ENCODE measurements around the gene ALKBH6. TPM values are rescaled to one million over a fixed set of nuclear protein-coding genes. Genes with fewer than 3 reads are reported as not detected.
A peak's percentile ranks its signal among the peaks of the same experiment; 100 is the strongest.
"Not testable (repeated sequence)": the region's sequence is repeated elsewhere in the genome, so short reads cannot be mapped to it uniquely, and the experiment has no call there.

The ALKBH6 gene
- total and polyA plus RNA-seq, 8 donors: 2.6 to 22.8 (median 6.3) TPM

- no peaks in the 10 kb centered on the region for H3K27me3 ChIP-seq
- ATAC-seq (peak; percentile 53 to 75 (median 70)), FAIRE-seq (no peak), DNase-seq (no peak)
- intact Hi-C loops (cut with DNase I): no loop called here
- WGBS, 2 donors: 36 to 37% methylated on average over 3 of the region's 3 CpGs
- H3K27ac ChIP-seq: peak overlapping the region in 1 of 4 donors; percentile 26
- H3K4me1 ChIP-seq: no peaks in the 10 kb centered on the region
- no peak for TF ChIP-seq CTCF (IDR thresholded peaks at IDR 0.05)
- no peak overlapping the region for H3K4me3 ChIP-seq
- no peaks in the 10 kb centered on the region for H3K9me3 ChIP-seq
- no peaks in the 10 kb centered on the region for H3K36me3 ChIP-seq
Measured at GRCh38 chr19:36041831-36042230, 27.8 kb upstream of the ALKBH6 start.

DNA sequence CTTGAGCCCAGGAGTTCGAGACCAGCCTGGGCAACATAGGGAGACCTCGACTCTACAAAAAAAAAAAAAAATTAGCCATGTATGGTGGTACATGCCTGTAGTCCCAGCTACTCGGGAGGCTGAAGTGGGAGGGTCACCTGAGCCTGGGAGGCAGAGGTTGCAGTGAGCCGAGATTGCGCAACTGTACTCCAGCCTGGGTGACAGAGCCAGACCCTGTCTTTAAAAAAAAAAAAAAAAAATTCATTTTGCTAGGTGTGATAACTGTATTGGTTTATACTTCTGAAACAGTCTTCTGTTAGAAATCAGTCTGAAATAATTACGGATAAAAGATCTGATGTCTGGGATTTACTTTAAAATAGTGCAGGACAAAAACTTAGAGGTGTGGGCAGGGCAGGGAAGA is 27.1 kb upstream of the ALKBH6 start:
- H3K9me3 ChIP-seq; H3K4me3 ChIP-seq; DNase-seq; H3K27ac ChIP-seq; H3K4me1 ChIP-seq; ATAC-seq; FAIRE-seq; H3K36me3 ChIP-seq; H3K27me3 ChIP-seq; intact Hi-C loops (cut with DNase I): not testable (repeated sequence)
- 83 to 86% methylated on average over 6 of the region's 6 CpGs for WGBS, 2 donors

DNA sequence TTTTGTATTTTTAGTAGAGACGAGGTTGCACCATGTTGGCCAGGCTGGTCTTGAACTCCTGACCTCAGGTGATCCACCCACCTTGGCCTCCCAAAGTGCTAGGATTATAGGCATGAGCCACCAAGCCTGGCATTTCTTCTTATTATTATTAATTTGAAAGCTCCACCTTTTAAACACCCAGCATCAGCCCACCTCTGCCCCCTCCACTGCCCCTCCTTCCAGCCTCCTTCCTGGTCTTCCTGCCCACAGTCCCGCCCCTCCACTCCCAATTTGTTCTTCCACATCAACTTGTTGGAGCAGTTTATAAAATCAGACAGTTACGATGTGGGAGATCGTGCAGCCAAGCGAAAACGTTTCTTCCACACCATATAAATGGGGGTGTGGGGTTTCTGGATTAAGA is 26.5 kb upstream of the ALKBH6 start:
- 88 to 91% methylated on average over 6 of the region's 6 CpGs for WGBS, 2 donors
- Histone ChIP-seq H3K36me3 (no peaks in the 10 kb centered on the region), H3K4me3 (no peak overlapping the region), H3K27me3 (no peaks in the 10 kb centered on the region), H3K4me1 (no peaks in the 10 kb centered on the region), H3K9me3 (no peaks in the 10 kb centered on the region), H3K27ac (no peak overlapping the region)
- no peak for FAIRE-seq
- TF ChIP-seq CTCF (IDR thresholded peaks at IDR 0.05): no peak
- ATAC-seq: no peak
- DNase-seq: no peak
- intact Hi-C loops (cut with DNase I): no loop called here

- Histone ChIP-seq H3K9me3 (no peaks in the 10 kb centered on the region), H3K36me3 (no peaks in the 10 kb centered on the region), H3K4me1 (no peaks in the 10 kb centered on the region), H3K4me3 (peak within 1 kb of the TSS in 1 of 4 donors; percentile 25), H3K27ac (no peak within 1 kb of the TSS), H3K27me3 (no peaks in the 10 kb centered on the region)
- TF ChIP-seq CTCF (IDR thresholded peaks at IDR 0.05): no peak
- FAIRE-seq (no peak), DNase-seq (peak in 2 of 6 donors; percentile 73 to 77), ATAC-seq (peak in 3 of 4 donors; percentile 72 to 79 (median 77))
- 7 to 11% methylated on average over 23 to 51 of the region's 51 CpGs for WGBS, 2 donors
- intact Hi-C loops (cut with DNase I): no loop called here
Measured at GRCh38 chr19:36032251-36033104, 18.5 kb upstream of the ALKBH6 start, which contains the start of gene CLIP3. TSS of gene CLIP3 (minus strand) at chr19:36032873. CDS start at chr19:36032357, 516 bp downstream.

DNA sequence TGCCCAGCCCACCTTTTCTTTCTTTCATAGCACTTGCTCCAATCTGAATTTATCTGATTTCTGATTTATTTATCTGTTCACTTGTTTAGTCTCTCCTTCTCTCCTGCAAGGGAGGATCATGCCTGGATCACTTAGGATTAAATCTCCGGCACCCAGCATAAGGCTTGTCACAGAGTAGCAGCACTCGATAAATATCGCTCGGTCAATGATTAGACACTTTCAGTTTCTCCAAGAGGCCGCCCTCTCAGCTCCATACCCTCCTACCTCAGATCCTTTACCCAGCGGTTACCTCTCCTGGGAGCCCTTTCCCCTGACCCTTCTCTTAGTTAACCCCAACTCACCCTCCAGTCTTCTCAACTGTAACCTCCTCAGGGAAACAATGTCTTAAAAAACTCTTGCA is 17.3 kb upstream of the ALKBH6 start:
- 74 to 84% methylated on average over 6 of the region's 6 CpGs for WGBS, 2 donors
- Histone ChIP-seq H3K27me3 (no peaks in the 10 kb centered on the region), H3K9me3 (no peaks in the 10 kb centered on the region), H3K4me1 (no peaks in the 10 kb centered on the region), H3K27ac (no peak overlapping the region), H3K4me3 (no peak overlapping the region), H3K36me3 (no peaks in the 10 kb centered on the region)
- no peak for TF ChIP-seq CTCF (IDR thresholded peaks at IDR 0.05)
- intact Hi-C loops (cut with DNase I): no loop called here
- DNase-seq: no peak
- FAIRE-seq: no peak
- ATAC-seq: peak in 2 of 4 donors; percentile 16 to 28
